Hepatocyte (in vitro differentiated cells): ENCODE results near the gene KRT10.

Experiments used
- EZH2 ChIP-seq: fragments of 200-600 bp; sonication (generic); IDR thresholded peaks from 2 replicates; pipeline ENCODE4 v1.6.1; 2016; ENCODE audit warnings: antibody characterized with exemption, mild to moderate bottlenecking, borderline replicate concordance
- TF ChIP-seq, protein P1 (sequence below): fragments of 200-600 bp; sonication (generic); IDR thresholded peaks from 2 replicates; pipeline ENCODE4 v1.5.1; 2016; ENCODE audit warnings: antibody characterized with exemption, mild to moderate bottlenecking; ENCODE audit not compliant: poor library complexity

DNA sequence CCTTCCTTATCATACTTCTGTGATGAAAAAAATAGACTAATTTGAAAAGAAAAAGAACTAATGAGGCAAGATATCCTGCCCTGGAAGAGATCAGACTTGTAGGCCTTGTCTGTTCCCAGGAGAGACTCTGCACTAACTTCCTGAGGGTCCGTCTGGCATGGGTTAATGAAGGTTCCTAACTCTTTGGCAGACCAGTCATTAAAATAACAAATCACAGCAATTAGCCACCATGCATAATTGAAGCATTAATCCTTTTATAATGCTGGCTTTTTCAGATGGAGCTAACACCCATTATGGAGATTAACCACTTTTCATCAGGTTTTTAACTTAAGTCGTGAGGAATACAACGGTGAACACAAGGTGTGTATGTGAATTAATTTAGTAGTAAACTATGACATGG, 10.4 kb upstream of the KRT10 start:
- TF ChIP-seq, protein P1, sequence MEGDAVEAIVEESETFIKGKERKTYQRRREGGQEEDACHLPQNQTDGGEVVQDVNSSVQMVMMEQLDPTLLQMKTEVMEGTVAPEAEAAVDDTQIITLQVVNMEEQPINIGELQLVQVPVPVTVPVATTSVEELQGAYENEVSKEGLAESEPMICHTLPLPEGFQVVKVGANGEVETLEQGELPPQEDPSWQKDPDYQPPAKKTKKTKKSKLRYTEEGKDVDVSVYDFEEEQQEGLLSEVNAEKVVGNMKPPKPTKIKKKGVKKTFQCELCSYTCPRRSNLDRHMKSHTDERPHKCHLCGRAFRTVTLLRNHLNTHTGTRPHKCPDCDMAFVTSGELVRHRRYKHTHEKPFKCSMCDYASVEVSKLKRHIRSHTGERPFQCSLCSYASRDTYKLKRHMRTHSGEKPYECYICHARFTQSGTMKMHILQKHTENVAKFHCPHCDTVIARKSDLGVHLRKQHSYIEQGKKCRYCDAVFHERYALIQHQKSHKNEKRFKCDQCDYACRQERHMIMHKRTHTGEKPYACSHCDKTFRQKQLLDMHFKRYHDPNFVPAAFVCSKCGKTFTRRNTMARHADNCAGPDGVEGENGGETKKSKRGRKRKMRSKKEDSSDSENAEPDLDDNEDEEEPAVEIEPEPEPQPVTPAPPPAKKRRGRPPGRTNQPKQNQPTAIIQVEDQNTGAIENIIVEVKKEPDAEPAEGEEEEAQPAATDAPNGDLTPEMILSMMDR, result no peak
- no peak for TF ChIP-seq EZH2
